Stimulated activated CD4-positive, alpha-beta T cell treated with anti-CD3 and anti-CD28 coated beads, Interleukin-4, amount 100 ng/mL, for 1 hour (primary cell): Measurements from ENCODE around the gene TIMM22.

Source experiments
- DNase-seq: peaks from one replicate; pipeline ENCODE4 v3.0.0-alpha.2; 2020

TIMM22 gene

DNA sequence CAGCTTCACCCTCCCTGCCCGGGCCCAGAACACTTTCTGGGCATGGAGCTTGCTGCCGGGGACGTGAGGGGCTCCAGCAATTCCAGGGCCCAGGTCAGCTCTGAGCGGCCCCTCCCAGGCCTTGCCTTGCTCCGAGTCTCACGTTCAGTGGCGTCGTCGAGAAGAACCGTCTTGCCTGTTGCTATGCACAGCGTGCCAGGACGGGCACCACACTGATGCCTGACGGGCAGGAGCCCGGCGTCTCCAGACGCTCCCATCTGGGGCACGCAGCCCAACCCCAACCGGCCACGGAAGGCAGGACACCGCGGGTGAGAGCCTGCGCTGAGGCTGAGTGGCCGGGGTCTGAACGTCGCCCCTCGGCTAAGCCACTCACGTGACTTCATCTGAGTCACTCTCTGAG lies 27.1 kb downstream of the TIMM22 start:
- DNase-seq: no peak

DNA sequence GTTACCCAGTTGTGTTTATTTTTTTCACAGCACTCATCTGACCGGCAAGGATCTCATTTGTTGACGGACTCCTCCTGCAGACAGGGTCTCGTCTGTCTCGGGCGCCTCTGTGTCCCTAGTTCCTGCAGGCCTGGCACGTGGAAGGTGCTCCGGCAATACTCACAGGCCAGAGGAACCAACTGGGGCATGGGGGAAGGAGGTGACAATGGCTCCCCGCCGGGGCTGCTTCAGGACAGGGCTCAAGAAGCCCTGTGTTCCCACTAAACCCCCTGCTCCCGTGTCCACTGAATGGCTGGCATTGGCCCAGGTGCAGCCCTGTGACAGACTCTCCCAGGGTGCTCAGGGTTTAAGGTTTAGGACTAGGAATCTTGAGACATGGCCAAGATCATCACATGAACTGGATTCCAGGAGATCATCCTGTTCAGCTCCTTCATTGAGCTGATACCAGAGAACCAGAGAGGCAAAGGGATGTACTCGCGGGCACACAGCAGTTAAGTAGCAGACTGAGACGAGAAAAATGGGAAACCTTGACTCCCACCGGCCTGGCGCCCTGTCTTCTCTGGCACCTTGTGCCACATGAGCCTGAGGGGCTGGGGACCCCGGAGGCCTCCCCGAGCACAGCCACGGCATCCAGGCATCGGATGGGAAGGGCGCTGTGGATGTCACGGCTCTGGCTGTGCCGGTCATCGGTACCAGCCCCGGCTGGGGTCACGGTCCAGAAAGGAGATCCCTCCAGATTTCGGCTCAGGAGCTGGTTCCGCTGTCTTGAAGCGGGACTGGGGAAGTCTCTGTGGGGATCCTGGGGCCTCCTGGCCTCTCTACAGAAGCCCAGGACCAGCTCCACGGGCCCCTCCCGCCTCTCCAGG lies 29.0 kb downstream of the TIMM22 start:
- no peak for DNase-seq

DNA sequence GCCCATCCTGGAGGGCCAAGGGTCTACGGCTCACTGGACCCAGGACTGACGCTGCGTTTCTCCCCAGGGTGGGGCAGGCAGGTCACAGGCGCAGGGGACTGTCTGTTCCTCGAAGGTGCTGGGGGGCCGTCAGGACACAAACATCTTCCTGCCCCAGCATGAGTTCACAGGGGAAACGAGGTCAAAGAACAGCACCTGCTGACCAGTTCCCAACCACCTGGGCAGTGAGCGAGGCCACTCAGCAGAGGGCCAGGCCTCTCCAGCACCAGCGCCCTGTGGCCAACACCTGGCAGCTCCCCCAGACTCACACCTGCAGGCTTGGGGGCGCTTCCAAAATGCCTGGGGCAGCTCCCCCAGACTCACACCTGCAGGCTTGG lies 29.7 kb downstream of the TIMM22 start:
- no peak for DNase-seq

DNA sequence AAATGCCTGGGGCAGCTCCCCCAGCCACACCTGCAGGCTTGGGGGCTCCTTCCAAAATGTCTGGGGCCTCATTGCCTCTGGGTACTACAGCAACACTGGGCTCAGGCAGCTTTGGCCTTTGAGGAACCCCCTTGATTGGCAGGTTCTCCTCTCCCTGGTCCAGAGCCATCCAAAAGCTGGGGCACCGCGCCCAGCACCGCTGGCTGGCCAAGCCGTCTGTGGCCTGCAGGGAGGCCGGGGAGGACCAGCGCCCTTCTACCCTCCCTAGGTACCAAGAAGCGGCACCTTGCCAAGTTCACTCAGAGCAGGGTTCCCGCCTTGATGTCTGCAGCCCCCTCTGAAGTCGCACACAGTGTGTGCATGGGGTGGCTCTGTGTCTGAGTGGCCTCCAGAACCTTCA lies 30.1 kb downstream of the TIMM22 start:
- no peak for DNase-seq

DNA sequence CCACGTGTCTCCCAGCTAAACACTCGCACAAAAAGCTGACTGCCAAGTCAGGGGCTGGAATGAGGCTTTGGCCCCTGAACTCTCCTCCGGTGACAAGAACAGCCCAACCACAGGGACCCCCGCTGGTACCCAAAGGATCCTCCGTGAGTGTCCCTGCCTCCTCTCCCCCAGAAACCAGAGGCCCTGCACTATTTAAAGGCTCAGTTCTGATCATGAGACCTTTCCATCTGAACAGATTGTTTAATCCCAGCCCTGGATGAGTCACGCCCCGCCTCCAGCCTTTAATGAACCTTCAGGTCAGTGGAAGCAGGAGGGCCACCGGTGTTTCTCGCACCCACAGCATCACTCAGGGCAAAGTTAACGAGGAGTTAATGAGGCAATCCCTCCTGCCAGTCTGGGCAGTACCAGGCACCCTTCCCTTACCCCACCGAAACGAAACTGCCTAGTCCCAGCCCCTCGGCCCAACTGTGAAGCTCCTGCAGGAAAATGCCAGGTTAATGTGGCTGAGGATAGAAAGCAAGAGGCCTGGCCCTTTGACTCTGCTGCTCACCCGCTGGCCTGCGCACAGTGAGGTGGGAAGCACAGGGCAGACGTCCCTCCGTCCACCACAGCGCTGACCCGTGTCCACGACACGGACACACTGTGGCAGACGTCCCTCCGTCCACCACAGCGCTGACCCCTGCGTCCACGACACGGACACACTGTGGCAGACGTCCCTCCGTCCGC lies 32.4 kb downstream of the TIMM22 start:
- DNase-seq: no peak

DNA sequence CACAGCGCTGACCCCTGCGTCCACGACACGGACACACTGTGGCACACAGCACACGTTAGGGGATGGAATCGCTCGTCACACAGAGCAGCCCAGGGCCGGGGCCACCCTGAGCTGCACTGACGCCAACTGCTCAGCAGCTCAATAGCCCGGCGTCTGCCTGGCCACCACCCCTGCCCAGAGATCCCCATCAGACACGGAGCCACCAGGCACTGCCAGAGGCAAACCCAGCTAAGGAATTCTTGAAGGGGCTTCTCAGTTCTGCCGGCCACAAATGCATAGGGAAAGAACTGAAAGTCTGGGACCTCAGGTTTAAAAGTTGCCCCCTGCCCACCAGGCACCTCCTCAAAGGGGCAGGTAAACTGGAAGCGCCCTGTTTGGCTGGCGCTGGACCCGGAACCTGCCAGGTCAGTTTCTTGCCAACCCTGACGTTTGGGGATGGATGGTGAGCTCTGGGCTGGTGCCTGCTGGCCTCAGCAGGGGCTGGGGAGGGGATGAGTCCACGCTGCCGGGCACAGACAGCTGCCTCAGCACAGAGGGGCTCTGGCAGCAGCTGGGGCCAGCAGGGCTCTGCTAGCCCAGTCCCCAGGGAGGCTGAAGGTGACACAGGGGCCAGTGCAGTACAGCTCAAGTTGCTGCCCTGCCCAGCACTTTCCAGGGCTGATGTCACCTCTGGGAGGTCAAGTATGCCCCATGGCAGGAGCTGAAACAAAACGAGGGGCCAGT lies 33.2 kb downstream of the TIMM22 start:
- DNase-seq: no peak

DNA sequence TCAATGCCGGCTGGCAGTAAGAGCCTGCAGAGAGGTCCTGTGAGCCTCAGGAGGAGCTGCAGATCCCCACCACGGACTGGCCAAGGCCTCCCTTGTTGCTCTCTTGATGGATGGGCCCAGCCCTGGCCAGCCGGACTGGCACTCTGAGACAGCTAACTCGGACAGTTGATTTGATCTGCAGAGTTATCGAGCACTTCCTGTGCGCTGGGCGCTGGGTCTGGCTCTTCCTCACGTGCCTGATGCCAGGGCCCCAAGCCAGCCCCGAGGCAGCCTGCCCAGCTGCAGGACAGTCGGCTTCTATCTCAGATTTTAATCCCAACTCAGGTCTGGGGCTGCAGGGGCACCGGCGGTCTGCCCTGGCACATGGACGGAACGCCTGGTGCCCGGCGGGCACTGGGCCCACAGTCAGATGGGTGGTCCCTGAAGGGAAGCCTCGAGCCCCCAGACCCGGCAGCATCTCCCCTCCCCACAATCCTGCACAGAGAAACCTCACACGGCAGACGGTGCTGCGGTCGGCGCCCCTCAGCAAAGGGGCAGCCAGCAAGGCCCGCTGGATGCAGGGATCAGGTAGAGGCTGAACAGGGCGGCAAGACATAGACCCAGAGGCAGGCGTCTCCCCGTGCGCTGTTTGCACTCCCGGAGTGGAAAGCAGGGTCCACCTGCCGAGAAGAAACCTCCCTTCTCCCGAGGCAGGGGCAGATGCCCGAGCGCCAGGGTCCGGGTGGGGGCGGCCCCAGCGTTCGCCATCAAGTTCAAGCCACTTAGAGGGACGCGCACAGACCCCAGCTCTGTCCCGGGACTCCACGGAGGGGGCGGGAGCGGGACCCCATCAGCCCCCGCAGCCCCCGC lies 34.0 kb downstream of the TIMM22 start:
- no peak for DNase-seq

DNA sequence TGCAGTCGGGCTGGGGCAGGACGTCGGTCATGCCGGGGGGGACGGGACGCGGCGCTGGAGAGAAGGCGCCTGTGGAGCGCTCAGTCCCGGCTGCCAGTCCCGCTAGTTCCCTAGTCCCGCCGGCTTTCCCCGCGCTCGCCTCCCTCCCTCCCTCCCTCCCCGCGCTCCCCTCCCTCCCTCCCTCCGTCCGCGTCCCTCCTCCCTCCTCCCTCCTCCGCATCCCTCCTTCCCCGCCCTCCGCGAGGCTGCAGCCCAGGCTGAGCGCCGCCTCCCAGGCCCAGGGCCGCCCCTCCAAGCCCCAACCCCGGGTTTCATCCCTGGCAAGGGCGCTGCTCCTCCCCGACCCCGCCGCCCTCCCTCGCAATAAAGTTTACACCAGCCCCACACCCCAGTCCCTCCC lies 34.8 kb downstream of the TIMM22 start:
- no peak for DNase-seq

DNA sequence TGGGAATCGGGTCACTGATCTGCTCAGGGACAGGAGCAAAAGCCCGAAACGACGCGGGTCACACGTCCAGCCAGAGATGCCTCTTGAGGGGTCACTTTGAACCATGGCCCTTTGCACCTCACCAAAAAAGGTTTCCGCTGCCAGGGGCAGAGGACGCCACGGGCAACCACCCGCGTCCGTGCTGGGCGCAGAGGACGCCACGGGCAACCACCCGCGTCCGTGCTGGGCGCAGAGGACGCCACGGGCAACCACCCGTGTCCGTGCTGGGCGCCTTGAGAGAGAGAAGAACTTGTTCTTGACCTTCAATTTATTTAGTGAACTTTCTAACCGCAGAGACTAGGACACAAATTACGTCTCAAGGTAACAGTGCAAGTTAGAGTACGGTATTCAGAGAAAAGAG lies 35.5 kb downstream of the TIMM22 start:
- no peak for DNase-seq

DNA sequence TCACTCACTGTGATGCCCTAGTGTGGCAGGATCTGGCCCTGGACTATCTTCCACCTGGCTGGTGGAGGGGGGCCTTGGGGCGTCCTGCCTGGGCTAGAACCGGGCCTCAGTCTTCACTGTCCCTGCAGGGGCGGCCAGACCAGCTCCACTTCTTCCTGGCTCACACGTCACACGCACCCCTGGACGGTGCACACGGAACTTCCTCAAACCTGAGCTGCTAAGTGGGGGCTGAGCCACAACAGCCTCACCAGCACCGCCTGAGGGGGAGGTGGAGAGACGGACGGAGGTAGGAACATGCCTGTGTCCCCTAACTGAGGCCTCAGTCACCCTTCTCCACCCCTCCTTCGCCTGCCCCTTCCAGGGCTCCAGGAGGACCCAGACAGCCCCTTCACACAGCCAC lies 36.6 kb downstream of the TIMM22 start:
- no peak for DNase-seq

DNA sequence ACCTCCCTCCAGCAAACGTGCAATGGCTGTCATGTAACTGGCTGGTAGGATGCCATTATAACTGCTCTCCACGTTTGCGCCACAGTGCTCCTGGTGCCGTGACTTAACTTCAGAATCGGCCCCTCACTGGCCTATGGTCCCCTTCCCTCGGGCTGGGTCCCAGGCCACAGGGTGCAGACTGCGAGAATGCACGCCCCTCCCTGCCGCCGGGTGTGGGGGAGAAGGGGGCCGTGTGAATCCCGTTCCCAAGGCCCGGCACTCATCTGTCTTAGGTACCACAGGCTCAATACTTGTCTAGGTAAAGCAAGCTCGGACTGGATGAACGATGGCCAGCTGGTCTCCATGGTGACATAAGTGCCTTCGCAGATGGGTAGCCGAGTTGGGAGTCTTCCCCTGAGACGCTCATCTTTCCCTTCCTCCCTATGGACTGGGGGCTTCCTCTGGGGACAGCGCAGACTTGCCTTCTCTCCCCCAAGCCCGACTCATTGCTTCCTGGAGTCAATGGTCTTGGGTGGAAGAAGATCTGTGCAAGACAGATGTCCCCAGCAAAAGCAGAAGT lies 37.8 kb downstream of the TIMM22 start:
- DNase-seq: no peak

DNA sequence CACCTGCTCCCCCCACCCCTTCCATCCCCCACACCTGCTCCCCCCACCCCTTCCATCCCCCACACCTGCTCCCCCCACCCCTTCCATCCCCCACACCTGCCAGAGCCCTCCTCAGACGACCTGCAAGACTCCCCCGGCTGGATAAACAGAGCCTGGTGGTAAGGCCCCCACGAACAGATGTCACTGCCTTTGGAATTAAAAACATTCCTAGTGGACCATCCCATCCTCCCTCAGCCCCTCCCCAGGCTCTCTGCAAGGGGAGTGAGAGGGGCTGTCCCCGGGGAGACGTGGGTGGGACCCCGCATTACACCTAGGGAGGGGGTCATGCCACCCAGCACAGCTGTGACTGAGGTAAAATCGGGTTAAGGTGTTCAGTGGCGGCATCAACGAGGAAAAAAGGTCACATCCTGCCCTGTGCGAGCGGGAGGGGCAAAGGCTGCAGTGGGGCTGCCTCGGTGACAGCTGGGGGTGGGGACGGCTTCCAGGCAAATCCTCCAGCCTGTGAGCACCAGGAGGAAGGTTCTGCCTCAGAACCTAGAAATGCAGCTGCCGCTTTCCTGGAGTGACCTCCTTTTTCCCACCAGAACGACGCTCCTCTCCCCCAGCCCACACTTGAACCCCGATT lies 38.7 kb downstream of the TIMM22 start:
- DNase-seq: no peak

DNA sequence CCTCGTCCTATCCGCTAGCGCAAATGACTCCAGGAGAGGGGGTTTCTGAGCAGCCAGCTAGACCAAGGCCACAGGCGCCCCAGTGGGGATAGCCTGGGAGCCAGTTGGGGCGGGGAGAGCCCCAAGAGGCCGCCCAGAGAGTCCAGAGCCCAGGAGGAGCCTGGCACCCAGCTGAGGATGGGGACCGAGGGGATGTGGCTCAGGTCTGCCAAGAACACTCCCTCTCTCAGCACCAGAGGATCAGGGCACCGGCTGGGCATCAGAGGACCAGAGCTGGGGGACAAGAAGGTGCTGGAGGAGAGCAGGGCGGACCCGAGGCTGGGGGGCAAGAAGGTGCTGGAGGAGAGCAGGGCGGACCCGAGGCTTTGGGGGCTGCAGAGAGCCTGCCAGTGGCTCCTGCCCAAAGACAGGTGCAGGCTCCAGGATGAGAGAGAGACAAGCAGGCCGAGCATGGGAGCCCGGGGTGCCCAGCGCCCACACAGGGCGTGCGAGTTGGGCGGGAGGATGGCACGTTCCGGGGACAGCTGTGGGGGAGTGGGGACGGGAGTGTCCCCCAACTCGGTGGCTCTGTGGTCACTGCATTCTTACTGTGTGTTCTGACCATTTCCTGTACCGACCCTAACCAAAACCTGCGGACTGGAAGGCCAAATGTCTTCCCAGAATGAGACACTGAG lies 39.4 kb downstream of the TIMM22 start:
- DNase-seq: no peak

DNA sequence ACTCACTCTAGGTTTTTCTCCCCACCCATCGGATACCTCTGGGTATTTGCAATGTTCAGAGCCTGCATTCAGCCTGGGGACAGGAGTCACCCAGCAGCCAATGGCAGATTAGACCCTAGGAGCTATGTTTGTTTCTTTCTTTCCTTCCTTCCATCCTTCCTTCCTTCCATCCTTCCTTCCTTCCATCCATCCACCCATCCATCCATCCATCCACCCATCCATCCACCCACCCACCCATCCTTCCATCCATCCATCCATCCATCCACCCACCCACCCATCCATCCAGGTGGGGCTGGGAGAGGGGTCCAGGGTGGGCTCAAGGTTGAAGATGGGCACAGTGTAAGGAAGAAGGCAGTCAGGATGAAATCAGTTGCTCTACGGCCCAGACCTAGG lies 39.9 kb downstream of the TIMM22 start:
- no peak for DNase-seq

DNA sequence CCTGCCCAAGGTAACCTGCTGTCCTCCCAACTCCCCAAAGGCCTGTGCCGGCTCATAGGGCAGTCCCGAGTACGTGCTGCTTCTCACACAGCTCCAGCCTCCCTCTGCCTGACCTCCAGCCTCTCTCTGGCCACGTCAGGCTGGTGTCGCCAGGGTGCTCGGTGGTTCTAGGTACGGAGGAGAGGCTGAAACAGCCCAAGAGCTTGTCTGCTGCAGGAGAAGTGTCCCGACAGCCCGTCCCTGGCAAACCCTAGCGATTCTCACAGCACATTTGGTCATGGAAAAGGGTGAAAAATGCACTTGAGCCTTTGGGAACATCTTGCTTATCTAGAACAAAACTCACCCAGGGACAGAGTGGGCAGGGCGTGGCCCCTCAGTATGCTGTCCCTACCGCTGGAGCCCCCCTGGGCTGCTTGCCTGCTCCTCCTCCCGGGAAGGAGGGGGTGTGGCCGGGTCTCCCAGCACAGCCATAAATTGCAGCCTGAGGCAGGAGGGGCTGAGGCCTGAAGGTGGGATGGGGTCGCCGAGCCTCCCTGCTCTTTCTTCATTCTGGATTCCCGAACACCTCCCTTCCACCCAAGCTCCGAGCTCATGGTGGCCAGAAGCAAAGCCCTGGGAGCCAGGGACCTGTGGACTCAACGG lies 40.4 kb downstream of the TIMM22 start:
- no peak for DNase-seq

DNA sequence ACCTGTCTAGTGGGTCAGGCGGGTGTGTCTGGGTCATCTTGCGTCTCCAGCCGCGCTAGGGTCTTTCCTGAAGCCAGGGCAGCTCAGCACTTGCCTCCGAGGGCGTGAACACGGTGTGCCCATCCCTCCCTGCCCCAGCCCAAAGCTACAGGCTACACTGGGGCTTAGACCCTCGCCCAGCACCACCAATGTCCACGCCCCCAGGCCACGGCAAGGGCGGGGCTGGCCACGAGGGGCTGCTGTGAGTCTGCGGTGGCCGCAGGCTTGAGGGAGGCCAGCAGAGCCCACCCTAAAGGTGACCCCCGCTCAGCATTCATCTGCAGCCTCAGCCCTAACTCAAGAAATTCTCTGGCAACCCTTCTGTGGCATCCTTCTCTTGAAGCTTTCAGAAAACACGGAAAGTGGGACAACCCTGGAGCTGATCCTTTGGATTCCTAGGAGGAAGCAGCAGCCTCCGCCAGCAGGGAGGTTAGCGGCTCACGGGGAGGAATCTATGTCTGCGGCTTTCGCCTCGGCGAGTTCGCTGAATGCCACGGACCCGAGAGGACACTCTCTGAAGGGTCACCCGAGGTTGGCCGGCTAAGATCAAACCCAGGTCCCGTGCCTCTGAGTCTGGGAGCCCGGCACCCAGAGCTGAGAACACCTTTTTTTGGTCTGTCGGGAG lies 41.7 kb downstream of the TIMM22 start:
- no peak for DNase-seq

DNA sequence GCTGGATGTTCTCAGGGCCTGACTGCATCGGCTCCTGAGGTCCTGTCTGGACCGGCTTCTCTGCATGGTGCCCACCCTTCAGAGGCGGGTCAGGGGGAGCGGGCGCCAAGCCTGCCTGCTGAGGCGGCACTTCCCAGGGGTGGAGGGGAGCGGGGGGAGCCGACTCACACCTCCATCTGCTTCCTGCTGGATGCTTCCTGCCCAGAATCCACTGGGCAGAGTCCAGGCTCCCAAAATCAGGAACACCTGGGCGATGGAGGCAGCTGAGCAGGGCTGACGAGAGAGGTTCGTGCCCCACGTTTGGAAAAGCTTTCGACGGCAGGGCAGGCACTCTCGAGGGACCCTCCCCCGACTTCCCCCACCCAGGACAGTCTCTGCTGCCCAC lies 42.2 kb downstream of the TIMM22 start:
- no peak for DNase-seq

DNA sequence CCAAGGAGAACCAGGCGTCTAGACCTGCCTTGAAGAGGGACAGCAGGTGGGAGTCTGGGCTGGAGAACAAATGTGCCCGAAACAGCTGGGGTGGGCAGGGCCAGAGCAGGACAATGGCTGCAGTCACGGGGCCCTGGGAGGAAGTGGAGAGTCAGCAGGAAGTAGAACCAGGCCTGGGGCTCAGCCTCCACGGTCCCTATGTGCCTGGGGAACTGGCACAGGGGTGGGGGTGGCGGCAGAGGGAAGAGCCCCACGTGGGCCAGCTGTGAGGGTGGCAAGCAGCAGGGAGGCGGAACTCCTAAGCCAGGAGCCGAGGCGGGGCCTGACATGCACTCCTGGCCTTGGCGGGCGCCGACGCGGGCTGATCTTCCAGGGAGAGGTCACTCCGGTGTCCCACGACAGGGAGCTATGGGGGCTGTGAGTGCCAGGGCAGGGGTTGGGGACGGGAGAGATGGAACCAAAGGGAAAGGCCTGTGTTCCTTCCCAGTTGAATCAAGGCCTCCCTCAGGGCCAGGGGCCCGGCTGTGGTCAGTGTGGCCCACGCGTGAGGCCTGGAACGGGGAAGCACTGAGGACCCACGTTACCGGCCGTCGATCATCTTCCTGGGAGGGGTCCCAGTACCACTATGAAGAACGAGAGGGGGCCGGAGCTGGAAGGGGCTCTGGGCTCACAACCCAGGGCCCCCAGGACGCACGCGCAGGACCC lies 42.7 kb downstream of the TIMM22 start:
- DNase-seq: no peak

DNA sequence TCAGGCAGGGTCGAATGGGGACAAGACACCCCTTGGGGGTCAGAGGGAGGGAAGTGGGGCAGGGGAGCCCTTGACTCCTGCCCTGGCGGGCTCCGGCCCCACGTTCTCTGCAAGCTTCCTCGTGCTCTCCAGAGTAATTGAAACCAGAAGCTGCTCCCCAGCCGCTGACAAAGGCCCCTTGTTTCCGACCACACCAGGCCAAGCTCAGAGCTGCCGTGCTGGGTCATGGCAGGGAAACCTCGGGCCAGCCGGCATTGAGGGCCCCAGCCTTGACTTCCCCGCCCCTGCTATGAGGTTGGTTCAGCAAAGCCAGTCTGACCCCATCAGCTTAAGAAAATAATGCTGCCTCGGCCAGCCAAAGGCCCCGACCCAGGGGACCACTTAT lies 43.3 kb downstream of the TIMM22 start:
- no peak for DNase-seq

DNA sequence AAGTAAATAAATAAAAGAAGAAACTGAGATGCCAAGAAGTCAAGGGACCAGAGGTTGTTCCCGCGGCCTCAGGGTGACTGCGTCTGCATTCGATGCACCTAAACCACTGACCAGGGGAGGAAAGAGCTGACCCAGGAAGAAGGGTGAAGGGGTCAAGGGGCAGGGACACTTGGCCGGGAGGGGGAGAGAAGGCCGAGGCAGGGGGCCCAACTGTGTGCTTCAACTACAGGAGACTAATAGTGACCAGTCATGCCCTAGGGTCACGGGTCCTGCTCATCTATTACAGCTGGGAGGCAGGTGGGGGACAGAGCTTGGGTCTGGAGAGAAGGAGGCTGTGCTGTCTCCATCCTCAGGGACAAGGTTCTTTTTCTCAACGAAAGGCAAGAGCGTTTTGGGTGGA lies 44.8 kb downstream of the TIMM22 start:
- DNase-seq: no peak
